Transverse colon (tissue), 3 donors: Measurements from ENCODE around the gene ENTPD1.

ENCODE experiments used
- POLR2A ChIP-seq: fragments of 450-650 bp; IDR thresholded peaks from one replicate; pipeline ENCODE4 v1.6.1; 2016; ENCODE audit warnings: antibody characterized with exemption, mild to moderate bottlenecking, moderate library complexity
- TF ChIP-seq, protein P1 (sequence below), 5 experiments: fragments of 200-600 bp in 3 of 5; fragments of 450-650 bp in 2 of 5; sonication (generic) in 3 of 5; IDR thresholded peaks; 1 replicate in 2 of 5; 2 replicates in 3 of 5; pipeline ENCODE4 v1.5.1; 2016 to 2017; ENCODE audit warnings: antibody characterized with exemption in 5 of 5, inconsistent platforms in 3 of 5, mild to moderate bottlenecking in 2 of 5, moderate library complexity in 1 of 5

DNA sequence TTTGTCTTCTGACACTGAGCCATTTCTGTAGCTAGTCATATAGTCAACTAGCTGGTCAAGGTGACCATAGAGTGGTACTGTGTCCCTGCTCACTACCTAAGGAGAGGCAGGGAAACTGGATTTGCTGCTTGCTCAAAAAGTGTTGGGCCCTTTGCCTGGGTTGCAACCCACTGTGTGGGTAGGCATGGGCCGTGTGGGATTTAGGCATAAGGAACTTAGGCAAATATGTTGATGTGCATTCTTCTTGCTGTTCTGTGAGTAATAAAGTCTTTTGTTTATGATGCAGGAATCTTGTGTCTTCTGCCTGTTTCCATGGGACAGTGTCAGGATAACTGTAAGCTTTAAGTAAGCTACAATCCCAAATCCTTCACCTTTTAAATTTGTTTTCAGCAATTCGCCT is 39.1 kb upstream of the ENTPD1 start:
- TF ChIP-seq, protein P1, sequence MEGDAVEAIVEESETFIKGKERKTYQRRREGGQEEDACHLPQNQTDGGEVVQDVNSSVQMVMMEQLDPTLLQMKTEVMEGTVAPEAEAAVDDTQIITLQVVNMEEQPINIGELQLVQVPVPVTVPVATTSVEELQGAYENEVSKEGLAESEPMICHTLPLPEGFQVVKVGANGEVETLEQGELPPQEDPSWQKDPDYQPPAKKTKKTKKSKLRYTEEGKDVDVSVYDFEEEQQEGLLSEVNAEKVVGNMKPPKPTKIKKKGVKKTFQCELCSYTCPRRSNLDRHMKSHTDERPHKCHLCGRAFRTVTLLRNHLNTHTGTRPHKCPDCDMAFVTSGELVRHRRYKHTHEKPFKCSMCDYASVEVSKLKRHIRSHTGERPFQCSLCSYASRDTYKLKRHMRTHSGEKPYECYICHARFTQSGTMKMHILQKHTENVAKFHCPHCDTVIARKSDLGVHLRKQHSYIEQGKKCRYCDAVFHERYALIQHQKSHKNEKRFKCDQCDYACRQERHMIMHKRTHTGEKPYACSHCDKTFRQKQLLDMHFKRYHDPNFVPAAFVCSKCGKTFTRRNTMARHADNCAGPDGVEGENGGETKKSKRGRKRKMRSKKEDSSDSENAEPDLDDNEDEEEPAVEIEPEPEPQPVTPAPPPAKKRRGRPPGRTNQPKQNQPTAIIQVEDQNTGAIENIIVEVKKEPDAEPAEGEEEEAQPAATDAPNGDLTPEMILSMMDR (IDR thresholded peaks at IDR 0.05), result no peak
- TF ChIP-seq POLR2A, result no peak
